ENCODE results near the gene RASGRP3. TPM values are rescaled to one million over a fixed set of nuclear protein-coding genes. Genes with fewer than 3 reads are reported as not detected.
"Not testable (repeated sequence)": the region's sequence is repeated elsewhere in the genome, so short reads cannot be mapped to it uniquely, and the experiment has no call there.

RASGRP3 gene
- total and polyA plus RNA-seq, 2 experiments from 2014 or later: 0.18 to 0.22 TPM

DNA sequence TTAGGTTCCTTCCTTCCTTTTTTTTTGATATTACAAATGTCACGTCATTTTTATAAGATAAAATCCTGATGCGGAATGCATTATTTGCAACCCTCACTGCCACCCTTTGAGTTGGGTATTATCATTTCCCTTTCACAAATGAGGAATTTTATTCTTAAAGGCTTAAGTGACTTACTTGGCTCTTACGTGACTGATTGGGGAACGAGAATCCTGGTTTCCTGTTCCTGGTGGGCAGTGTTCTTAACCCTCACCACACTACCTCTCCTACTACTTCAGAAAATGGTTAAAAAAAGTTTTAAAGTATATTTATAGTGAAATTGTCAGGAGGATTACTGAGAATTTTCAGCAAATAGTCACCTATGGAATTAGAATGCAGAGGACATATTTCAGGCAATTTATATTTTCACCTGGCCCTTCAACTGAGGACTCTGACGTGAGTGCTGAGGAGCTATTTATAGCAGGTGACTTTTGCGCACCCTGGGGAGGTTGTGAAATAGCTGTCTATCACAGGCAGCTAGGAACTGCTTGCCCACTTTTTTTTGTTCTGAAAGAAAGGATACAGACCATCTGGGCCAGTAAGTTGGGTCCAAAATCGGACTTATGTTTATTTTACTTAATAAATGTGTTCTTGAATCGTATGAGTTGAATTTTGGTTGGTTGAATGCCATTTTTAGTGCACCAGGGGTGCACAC is 18.7 kb upstream of the RASGRP3 start:
- no peak for TF ChIP-seq EZH2 (IDR thresholded peaks at IDR 0.05; ENCODE audit: insufficient read depth, poor library complexity, severe bottlenecking)
- no peak for TF ChIP-seq EZH2phosphoT487 (IDR thresholded peaks at IDR 0.05; ENCODE audit: insufficient read depth, low read depth)
- in situ Hi-C loops (cut with MboI): no loop called here

DNA sequence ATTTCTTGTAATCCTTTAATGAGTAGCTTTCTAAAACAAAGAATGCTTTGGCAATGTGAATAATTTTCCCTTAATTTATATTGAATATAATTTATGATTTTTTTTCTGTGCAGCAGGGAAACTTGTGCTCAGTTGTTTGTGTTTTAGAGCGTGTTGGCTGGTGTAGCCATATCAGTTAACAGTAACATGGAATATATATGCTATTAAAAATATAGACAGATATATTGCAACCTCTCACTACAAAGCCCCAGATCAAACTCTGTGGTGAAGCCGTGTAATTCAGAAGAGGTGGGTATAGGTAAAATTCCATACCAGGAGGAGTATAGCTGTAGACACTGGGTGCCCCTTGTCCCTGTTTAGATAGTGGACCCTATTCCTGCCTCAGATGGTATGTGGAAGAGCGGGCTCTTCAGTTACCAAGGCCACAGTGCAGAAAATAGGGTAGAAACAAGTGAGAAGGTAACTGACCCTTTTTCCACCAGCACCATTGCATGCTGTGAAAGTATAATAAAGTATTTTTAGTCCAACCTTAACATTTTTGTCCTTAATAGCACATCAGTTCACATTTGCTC is 18.1 kb upstream of the RASGRP3 start:
- no peak for DNase-seq
- Histone ChIP-seq H3K36me3 (ENCODE audit: low read depth) (no peaks in the 10 kb centered on the region), H3K4me1 (ENCODE audit: insufficient read depth) (no peaks in the 10 kb centered on the region), H3K4me2 (ENCODE audit: unreplicated experiment) (no peak overlapping the region), H3K27me3 (replicated peaks; ENCODE audit: insufficient read depth) (no peaks in the 10 kb centered on the region), H2AFZ (no peak overlapping the region), H3K79me2 (ENCODE audit: insufficient read depth) (no peaks in the 10 kb centered on the region), H4K20me1 (ENCODE audit: insufficient read depth) (no peaks in the 10 kb centered on the region), H3F3A (ENCODE audit: insufficient read depth) (no peaks in the 10 kb centered on the region), H3K9ac (no peak overlapping the region), H3K4me3 (no peak overlapping the region), H3K9me3 (ENCODE audit: low read depth) (no peaks in the 10 kb centered on the region), H3K27ac (no peak overlapping the region), H3K9me2 (ENCODE audit: insufficient read depth) (no peaks in the 10 kb centered on the region)
- 86 to 92% methylated on average over 3 of the region's 3 CpGs for WGBS, 2 experiments (ENCODE audit: low coverage in 1 of 2, low lambda C conversion rate in 2 of 2, missing lambda C conversion rate in 2 of 2)
- in situ Hi-C loops (cut with MboI): no loop called here
- TF ChIP-seq EZH2phosphoT487 (IDR thresholded peaks at IDR 0.05; ENCODE audit: insufficient read depth, low read depth) (no peak), EZH2 (IDR thresholded peaks at IDR 0.05; ENCODE audit: insufficient read depth, poor library complexity, severe bottlenecking) (no peak)

More for the DNA sequence above, 18.7 kb upstream of the RASGRP3 start:
- no peak overlapping the region for H3K9ac ChIP-seq
- WGBS, 2 experiments (ENCODE audit: low coverage in 1 of 2, low lambda C conversion rate in 2 of 2, missing lambda C conversion rate in 2 of 2): 64 to 70% methylated on average over 8 of the region's 8 CpGs
- no peaks in the 10 kb centered on the region for H3K9me2 ChIP-seq (ENCODE audit: insufficient read depth)
- no peaks in the 10 kb centered on the region for H3F3A ChIP-seq (ENCODE audit: insufficient read depth)
- H3K79me2 ChIP-seq (ENCODE audit: insufficient read depth): no peaks in the 10 kb centered on the region
- no peak for DNase-seq
- H4K20me1 ChIP-seq (ENCODE audit: insufficient read depth): no peaks in the 10 kb centered on the region
- H3K4me1 ChIP-seq (ENCODE audit: insufficient read depth): no peaks in the 10 kb centered on the region
- H2AFZ ChIP-seq: no peak overlapping the region
- H3K36me3 ChIP-seq (ENCODE audit: low read depth): no peaks in the 10 kb centered on the region
- H3K4me2 ChIP-seq (ENCODE audit: unreplicated experiment): no peak overlapping the region
- H3K27me3 ChIP-seq (replicated peaks; ENCODE audit: insufficient read depth): no peaks in the 10 kb centered on the region
- no peak overlapping the region for H3K4me3 ChIP-seq
- H3K27ac ChIP-seq: no peak overlapping the region
- no peaks in the 10 kb centered on the region for H3K9me3 ChIP-seq (ENCODE audit: low read depth)

DNA sequence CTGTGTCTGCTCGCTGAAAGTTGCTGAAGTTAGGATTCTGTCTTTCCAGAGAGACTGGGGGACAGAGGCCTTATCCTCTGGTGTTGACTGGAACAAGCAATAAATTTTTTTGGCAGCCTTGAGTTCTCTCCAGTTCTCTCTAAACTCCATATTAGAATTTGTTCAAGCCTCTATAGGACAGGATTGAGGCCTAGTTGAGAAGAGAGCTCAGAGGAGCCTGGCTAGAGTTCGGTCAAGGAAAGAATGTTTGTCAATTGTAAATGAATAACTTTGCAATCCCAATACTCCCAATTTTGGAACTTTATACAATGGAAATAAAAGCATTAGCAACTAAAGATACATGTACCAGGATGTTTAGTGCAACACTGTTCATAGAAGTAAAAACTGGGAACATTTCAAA is 16.7 kb upstream of the RASGRP3 start:
- 97 to 98% methylated on average over 2 of the region's 2 CpGs for WGBS, 2 experiments (ENCODE audit: low coverage in 1 of 2, low lambda C conversion rate in 2 of 2, missing lambda C conversion rate in 2 of 2)
- no peak for DNase-seq
- Histone ChIP-seq H3K9me2 (ENCODE audit: insufficient read depth) (no peaks in the 10 kb centered on the region), H3K4me3 (no peak overlapping the region), H3K4me2 (ENCODE audit: unreplicated experiment) (no peak overlapping the region), H4K20me1 (ENCODE audit: insufficient read depth) (no peaks in the 10 kb centered on the region), H3K4me1 (ENCODE audit: insufficient read depth) (no peaks in the 10 kb centered on the region), H3K9ac (no peak overlapping the region), H3F3A (ENCODE audit: insufficient read depth) (no peaks in the 10 kb centered on the region), H3K79me2 (ENCODE audit: insufficient read depth) (no peaks in the 10 kb centered on the region), H3K36me3 (ENCODE audit: low read depth) (no peaks in the 10 kb centered on the region), H3K27me3 (replicated peaks; ENCODE audit: insufficient read depth) (no peaks in the 10 kb centered on the region), H3K9me3 (ENCODE audit: low read depth) (no peaks in the 10 kb centered on the region), H2AFZ (no peak overlapping the region), H3K27ac (no peak overlapping the region)
- TF ChIP-seq EZH2phosphoT487 (IDR thresholded peaks at IDR 0.05; ENCODE audit: insufficient read depth, low read depth) (no peak), EZH2 (IDR thresholded peaks at IDR 0.05; ENCODE audit: insufficient read depth, poor library complexity, severe bottlenecking) (no peak)
- in situ Hi-C loops (cut with MboI): no loop called here

DNA sequence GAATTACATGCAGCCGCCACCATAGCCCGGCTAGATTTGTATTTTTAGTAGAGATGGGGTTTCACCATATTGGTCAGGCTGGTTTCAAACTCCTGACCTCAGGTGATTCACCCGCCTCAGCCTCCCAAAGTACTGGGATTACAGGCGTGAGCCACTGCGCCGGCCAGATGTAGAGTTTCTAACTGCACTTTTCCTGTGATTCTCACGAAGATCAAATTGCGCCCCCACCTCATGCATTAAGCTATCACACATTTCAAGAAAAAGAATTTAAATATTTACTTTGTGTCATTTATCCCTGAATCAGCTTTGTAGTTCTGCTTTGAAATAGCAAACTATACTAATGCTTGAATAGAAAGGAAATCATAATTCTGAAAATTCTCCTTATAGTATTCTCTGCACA is 13.9 kb upstream of the RASGRP3 start:
- H2AFZ ChIP-seq; H3K4me1 ChIP-seq (ENCODE audit: insufficient read depth); H3K9me3 ChIP-seq (ENCODE audit: low read depth); H3K4me3 ChIP-seq; H3K36me3 ChIP-seq (ENCODE audit: low read depth); H3K4me2 ChIP-seq (ENCODE audit: unreplicated experiment); H3F3A ChIP-seq (ENCODE audit: insufficient read depth); H4K20me1 ChIP-seq (ENCODE audit: insufficient read depth); in situ Hi-C loops (cut with MboI); H3K79me2 ChIP-seq (ENCODE audit: insufficient read depth); H3K27me3 ChIP-seq (replicated peaks; ENCODE audit: insufficient read depth); H3K9me2 ChIP-seq (ENCODE audit: insufficient read depth); DNase-seq; H3K27ac ChIP-seq; H3K9ac ChIP-seq: not testable (repeated sequence)
- whole genome bisulfite sequencing, 2 experiments (ENCODE audit: low coverage in 1 of 2, low lambda C conversion rate in 2 of 2, missing lambda C conversion rate in 2 of 2): 93 to 99% methylated on average over 8 of the region's 8 CpGs
